NAMALWA (cell line): ENCODE data around the gene TET3.

ENCODE experiments used
- DNase-seq: peaks from one replicate; pipeline ENCODE4 v3.0.0-alpha.2; 2015; ENCODE audit warnings: low spot score

TET3 gene

GRCh38 chr2:73987948-73988700 lies 3.4 kb downstream of the TET3 start:
- DNase-seq, result no peak

- DNase-seq, result no peak
These were observed 5.3 kb downstream of the TET3 start for GRCh38 chr2:73989972-73990371.

- DNase-seq, result no peak
These were observed 5.8 kb downstream of the TET3 start for GRCh38 chr2:73990531-73990930.

- DNase-seq, result no peak
These were observed 7.3 kb downstream of the TET3 start for GRCh38 chr2:73992036-73992435.

- DNase-seq, result no peak
These were observed 8.7 kb downstream of the TET3 start for GRCh38 chr2:73993376-73993775.

GRCh38 chr2:73993778-73994177 lies 9.1 kb downstream of the TET3 start:
- no peak for DNase-seq

GRCh38 chr2:73994178-73994831 lies 9.6 kb downstream of the TET3 start:
- no peak for DNase-seq

GRCh38 chr2:73995810-73996209 lies 11.1 kb downstream of the TET3 start:
- DNase-seq, result no peak

GRCh38 chr2:73997813-73998212 lies 13.1 kb downstream of the TET3 start:
- DNase-seq, result no peak

- DNase-seq, result no peak
These were observed 13.7 kb downstream of the TET3 start for GRCh38 chr2:73998451-73998850.

GRCh38 chr2:73998933-73999332 lies 14.2 kb downstream of the TET3 start:
- DNase-seq, result no peak

GRCh38 chr2:73999881-74000597 lies 15.3 kb downstream of the TET3 start:
- DNase-seq, result no peak

- no peak for DNase-seq
These were observed 16.0 kb downstream of the TET3 start for GRCh38 chr2:74000666-74001065.

- no peak for DNase-seq
These were observed 16.4 kb downstream of the TET3 start for GRCh38 chr2:74001121-74001520.

- DNase-seq, result peak; percentile 33
These were observed 17.2 kb downstream of the TET3 start for GRCh38 chr2:74001781-74002504.

GRCh38 chr2:74002505-74003421 lies 18.1 kb downstream of the TET3 start:
- peak; percentile 52 for DNase-seq

- no peak for DNase-seq
These were observed 18.9 kb downstream of the TET3 start for GRCh38 chr2:74003494-74004211.

GRCh38 chr2:74004212-74005182 lies 19.8 kb downstream of the TET3 start:
- no peak for DNase-seq

- DNase-seq, result no peak
These were observed 21.1 kb downstream of the TET3 start for GRCh38 chr2:74005786-74006185.
